Astrocyte (in vitro differentiated cells and primary cell): ENCODE data around the gene TMEM30A. TPM values are rescaled to one million over a fixed set of nuclear protein-coding genes. Genes with fewer than 3 reads are reported as not detected.
A peak's percentile ranks its signal among the peaks of the same experiment; 100 is the strongest.

Experiments used
- DNase-seq: peaks from one replicate; pipeline ENCODE4 v3.0.0-alpha.2; 2010; ENCODE audit warnings: low read depth
- FAIRE-seq: peaks from 2 replicates; lab custom pipeline; 2011; peaks lifted over from hg19 to GRCh38; lab: Jason Lieb, UNC
- H2AFZ ChIP-seq: 2 replicates; pipeline ENCODE4 v1.6.0; 2012; ENCODE audit warnings: low read depth, low read length, inconsistent platforms
- H3K27ac ChIP-seq: 2 replicates; pipeline ENCODE4 v1.5.1; 2011; ENCODE audit warnings: low read depth, low read length, inconsistent platforms
- H3K27me3 ChIP-seq: 2 replicates; pipeline ENCODE4 v1.6.0; 2011; ENCODE audit warnings: low read length, inconsistent platforms; ENCODE audit not compliant: insufficient read depth
- H3K36me3 ChIP-seq: 2 replicates; pipeline ENCODE4 v1.5.1; 2011; ENCODE audit warnings: low read length, inconsistent platforms; ENCODE audit not compliant: insufficient read depth
- H3K4me1 ChIP-seq: 2 replicates; pipeline ENCODE4 v1.5.1; 2011; ENCODE audit warnings: low read length, inconsistent platforms; ENCODE audit not compliant: insufficient read depth
- H3K4me2 ChIP-seq: 2 replicates; pipeline ENCODE4 v1.6.0; 2012; ENCODE audit warnings: low read length, inconsistent platforms
- H3K4me3 ChIP-seq: 2 replicates; pipeline ENCODE4 v1.5.1; 2011; ENCODE audit warnings: low read depth, mild to moderate bottlenecking, low read length, inconsistent platforms; ENCODE audit not compliant: insufficient read depth
- H3K79me2 ChIP-seq: 2 replicates; pipeline ENCODE4 v1.6.0; 2012; ENCODE audit warnings: mild to moderate bottlenecking, low read length, inconsistent platforms; ENCODE audit not compliant: insufficient read depth
- H3K9ac ChIP-seq: 2 replicates; pipeline ENCODE4 v1.6.0; 2012; ENCODE audit warnings: mild to moderate bottlenecking, low read length, inconsistent platforms
- H3K9me3 ChIP-seq: 2 replicates; pipeline ENCODE4 v1.5.1; 2012; ENCODE audit warnings: low read depth, mild to moderate bottlenecking, low read length, inconsistent platforms; ENCODE audit not compliant: insufficient read depth
- H4K20me1 ChIP-seq: 2 replicates; pipeline ENCODE4 v1.6.0; 2012; ENCODE audit warnings: low read length, inconsistent platforms; ENCODE audit not compliant: insufficient read depth
- H3K27ac Mint-ChIP-seq: one replicate; pipeline ENCODE4 v1.8.0; 2021; ENCODE audit warnings: mild to moderate bottlenecking, mixed read lengths; ENCODE audit not compliant: unreplicated experiment
- H3K27me3 Mint-ChIP-seq: one replicate; pipeline ENCODE4 v1.8.0; 2021; ENCODE audit warnings: low read depth, mixed read lengths; ENCODE audit not compliant: unreplicated experiment
- H3K36me3 Mint-ChIP-seq: one replicate; pipeline ENCODE4 v1.8.0; 2021; ENCODE audit warnings: low read depth, mixed read lengths; ENCODE audit not compliant: unreplicated experiment
- H3K4me1 Mint-ChIP-seq: one replicate; pipeline ENCODE4 v1.8.0; 2021; ENCODE audit warnings: low read depth, mixed read lengths; ENCODE audit not compliant: unreplicated experiment
- H3K4me3 Mint-ChIP-seq: one replicate; pipeline ENCODE4 v1.8.0; 2021; ENCODE audit warnings: mild to moderate bottlenecking, moderate library complexity, mixed read lengths; ENCODE audit not compliant: unreplicated experiment
- H3K9me3 Mint-ChIP-seq: one replicate; pipeline ENCODE4 v1.8.0; 2021; ENCODE audit warnings: mild to moderate bottlenecking, mixed read lengths; ENCODE audit not compliant: unreplicated experiment
- EZH2 ChIP-seq: IDR thresholded peaks from 2 replicates; pipeline ENCODE4 v1.6.1; 2012; ENCODE audit warnings: mild to moderate bottlenecking, low read length, inconsistent platforms; ENCODE audit not compliant: insufficient read depth
- total RNA-seq: library from RNA; stranded (reverse); gene quantifications from 2 replicates; pipeline ENCODE4 v1.2.1, GENCODE V29; 2021
- TF ChIP-seq, protein P1 (sequence below): IDR thresholded peaks from 2 replicates; pipeline ENCODE4 v1.5.1; 2011; ENCODE audit warnings: low read depth, mild to moderate bottlenecking, inconsistent platforms, low read length, moderate library complexity; ENCODE audit not compliant: insufficient read depth

TMEM30A gene
- total RNA-seq, 1 donor from 2014 or later = 166 TPM

DNA sequence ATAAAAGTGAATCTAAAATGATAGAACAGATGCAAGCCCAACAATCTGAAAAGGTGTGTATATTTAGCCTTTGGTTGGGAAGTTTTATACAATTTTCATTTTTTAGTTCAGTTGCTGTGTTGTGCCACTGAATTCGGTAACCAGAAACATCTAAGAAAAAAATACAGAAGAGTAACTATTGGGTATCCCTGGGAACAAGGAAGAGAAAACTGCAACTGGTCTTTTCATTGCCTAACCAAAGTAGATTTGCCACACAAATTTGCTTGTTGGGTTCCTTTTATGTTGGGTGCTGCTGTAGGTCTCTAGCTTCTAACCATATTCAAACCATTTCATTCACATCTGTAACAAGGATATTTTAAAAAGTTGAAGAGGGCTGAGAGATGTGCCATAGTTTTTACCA is 2.8 kb upstream of the TMEM30A start:
- H3K4me3 ChIP-seq = no peak overlapping the region
- DNase-seq (no peak), FAIRE-seq (no peak)
- no peaks in the 10 kb centered on the region for H3K9me3 ChIP-seq
- H3K27ac Mint-ChIP-seq = no peak overlapping the region
- peaks cover 3% of the 10 kb centered on the region for H3K4me1 ChIP-seq
- H3K36me3 ChIP-seq = no peaks in the 10 kb centered on the region
- H3K27me3 ChIP-seq = no peaks in the 10 kb centered on the region
- H3K9me3 Mint-ChIP-seq = no peaks in the 10 kb centered on the region
- H2AFZ ChIP-seq = no peak overlapping the region
- H3K9ac ChIP-seq = no peak overlapping the region
- TF ChIP-seq EZH2 = no peak
- TF ChIP-seq, protein P1, sequence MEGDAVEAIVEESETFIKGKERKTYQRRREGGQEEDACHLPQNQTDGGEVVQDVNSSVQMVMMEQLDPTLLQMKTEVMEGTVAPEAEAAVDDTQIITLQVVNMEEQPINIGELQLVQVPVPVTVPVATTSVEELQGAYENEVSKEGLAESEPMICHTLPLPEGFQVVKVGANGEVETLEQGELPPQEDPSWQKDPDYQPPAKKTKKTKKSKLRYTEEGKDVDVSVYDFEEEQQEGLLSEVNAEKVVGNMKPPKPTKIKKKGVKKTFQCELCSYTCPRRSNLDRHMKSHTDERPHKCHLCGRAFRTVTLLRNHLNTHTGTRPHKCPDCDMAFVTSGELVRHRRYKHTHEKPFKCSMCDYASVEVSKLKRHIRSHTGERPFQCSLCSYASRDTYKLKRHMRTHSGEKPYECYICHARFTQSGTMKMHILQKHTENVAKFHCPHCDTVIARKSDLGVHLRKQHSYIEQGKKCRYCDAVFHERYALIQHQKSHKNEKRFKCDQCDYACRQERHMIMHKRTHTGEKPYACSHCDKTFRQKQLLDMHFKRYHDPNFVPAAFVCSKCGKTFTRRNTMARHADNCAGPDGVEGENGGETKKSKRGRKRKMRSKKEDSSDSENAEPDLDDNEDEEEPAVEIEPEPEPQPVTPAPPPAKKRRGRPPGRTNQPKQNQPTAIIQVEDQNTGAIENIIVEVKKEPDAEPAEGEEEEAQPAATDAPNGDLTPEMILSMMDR = no peak
- H3K4me2 ChIP-seq = no peak overlapping the region
- H3K27me3 Mint-ChIP-seq = no peaks in the 10 kb centered on the region
- peaks cover 17% of the 10 kb centered on the region for H3K4me1 Mint-ChIP-seq
- H3K4me3 Mint-ChIP-seq = peak overlapping the region; percentile 34
- H4K20me1 ChIP-seq = peaks cover 18% of the 10 kb centered on the region
- H3K27ac ChIP-seq = no peak overlapping the region
- H3K36me3 Mint-ChIP-seq = no peaks in the 10 kb centered on the region
- peaks cover 25% of the 10 kb centered on the region for H3K79me2 ChIP-seq

DNA sequence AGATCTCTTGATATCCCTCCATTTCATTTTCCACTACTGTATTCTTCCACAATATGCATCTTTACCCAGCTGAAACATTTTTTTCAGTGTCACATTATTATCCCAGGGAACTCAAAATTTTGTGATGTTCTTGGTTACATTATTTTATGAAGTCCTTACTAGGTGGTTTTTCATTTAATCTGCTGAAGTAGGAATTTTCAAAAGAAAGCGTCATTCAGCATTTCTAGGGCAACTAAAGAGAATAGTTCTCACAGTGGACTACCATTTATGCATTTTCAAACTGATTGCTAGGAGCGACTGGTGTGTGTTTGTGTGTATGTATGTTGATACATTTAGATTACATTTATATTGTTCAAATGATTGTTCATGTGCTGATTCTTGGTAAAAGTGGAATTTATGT is 2.4 kb upstream of the TMEM30A start:
- no peaks in the 10 kb centered on the region for H3K9me3 Mint-ChIP-seq
- no peak for FAIRE-seq
- no peak overlapping the region for H3K4me3 Mint-ChIP-seq
- H3K79me2 ChIP-seq = peaks cover 29% of the 10 kb centered on the region
- no peak overlapping the region for H2AFZ ChIP-seq
- DNase-seq = no peak
- H3K4me3 ChIP-seq = no peak overlapping the region
- peaks cover 5% of the 10 kb centered on the region for H3K4me1 ChIP-seq
- H3K27ac Mint-ChIP-seq = no peak overlapping the region
- H3K4me2 ChIP-seq = no peak overlapping the region
- peaks cover 17% of the 10 kb centered on the region for H3K4me1 Mint-ChIP-seq
- H4K20me1 ChIP-seq = peaks cover 20% of the 10 kb centered on the region
- no peaks in the 10 kb centered on the region for H3K36me3 Mint-ChIP-seq
- TF ChIP-seq, protein P1 = no peak
- no peak for TF ChIP-seq EZH2
- no peaks in the 10 kb centered on the region for H3K9me3 ChIP-seq
- H3K9ac ChIP-seq = no peak overlapping the region
- H3K27me3 Mint-ChIP-seq = no peaks in the 10 kb centered on the region
- no peaks in the 10 kb centered on the region for H3K27me3 ChIP-seq
- no peak overlapping the region for H3K27ac ChIP-seq
- H3K36me3 ChIP-seq = no peaks in the 10 kb centered on the region

DNA sequence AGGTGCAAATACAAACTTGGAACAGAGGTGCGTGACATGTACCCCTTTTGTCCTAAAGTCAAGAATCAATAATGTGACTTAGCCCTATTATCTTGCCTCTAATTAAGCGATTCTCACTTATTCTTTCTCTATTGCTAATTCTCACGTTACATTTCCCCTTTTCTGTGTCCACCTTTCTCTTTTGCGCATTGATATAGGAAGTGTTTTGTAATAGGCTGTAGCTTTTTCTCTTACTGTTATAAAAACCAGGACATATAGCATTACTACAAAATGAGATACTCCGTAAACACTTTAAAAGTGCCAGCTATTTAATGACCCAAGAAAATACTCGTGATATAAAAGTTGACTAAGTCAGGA is 669 bp upstream of the TMEM30A start:
- Mint-ChIP-seq H3K27ac (no peak overlapping the region), H3K9me3 (no peaks in the 10 kb centered on the region), H3K36me3 (no peaks in the 10 kb centered on the region), H3K4me3 (no peak overlapping the region), H3K4me1 (peaks cover 7% of the 10 kb centered on the region), H3K27me3 (no peaks in the 10 kb centered on the region)
- Histone ChIP-seq H3K36me3 (no peaks in the 10 kb centered on the region), H3K4me3 (peak overlapping the region; percentile 90), H3K79me2 (peaks cover 46% of the 10 kb centered on the region), H3K27me3 (no peaks in the 10 kb centered on the region), H3K9me3 (no peaks in the 10 kb centered on the region), H4K20me1 (peaks cover 33% of the 10 kb centered on the region), H3K27ac (peak overlapping the region; percentile 45), H3K4me1 (peaks cover 9% of the 10 kb centered on the region), H3K9ac (peak overlapping the region; percentile 96), H2AFZ (peak overlapping the region; percentile 70), H3K4me2 (peak overlapping the region; percentile 95)
- TF ChIP-seq, protein P1 = no peak
- no peak for TF ChIP-seq EZH2
- no peak for FAIRE-seq
- no peak for DNase-seq
